GM19099 (cell line): ENCODE data around the gene SERPINH1.

ENCODE experiments used
- POLR2A ChIP-seq: IDR thresholded peaks from 3 replicates; pipeline ENCODE4 v1.6.1; 2011; ENCODE audit warnings: low read depth; ENCODE audit not compliant: insufficient read length; ENCODE audit errors: extremely low read depth

SERPINH1 gene

GRCh38 chr11:75541193-75542087 lies 20.6 kb upstream of the SERPINH1 start:
- TF ChIP-seq POLR2A = no peak

- TF ChIP-seq POLR2A = no peak
These were observed 20.0 kb upstream of the SERPINH1 start for GRCh38 chr11:75542088-75542438.

- no peak for TF ChIP-seq POLR2A
These were observed 18.2 kb upstream of the SERPINH1 start for GRCh38 chr11:75543806-75544205.

- TF ChIP-seq POLR2A = no peak
These were observed 14.9 kb upstream of the SERPINH1 start for GRCh38 chr11:75547177-75547576.

GRCh38 chr11:75547617-75548058 lies 14.4 kb upstream of the SERPINH1 start:
- TF ChIP-seq POLR2A = no peak

GRCh38 chr11:75548595-75549272 lies 13.3 kb upstream of the SERPINH1 start:
- no peak for TF ChIP-seq POLR2A

GRCh38 chr11:75549370-75549958 lies 12.6 kb upstream of the SERPINH1 start:
- TF ChIP-seq POLR2A = no peak

- TF ChIP-seq POLR2A = no peak
These were observed 8.9 kb upstream of the SERPINH1 start for GRCh38 chr11:75553182-75553581.

GRCh38 chr11:75553889-75554257 lies 8.2 kb upstream of the SERPINH1 start:
- TF ChIP-seq POLR2A = no peak

GRCh38 chr11:75554258-75555022 lies 7.6 kb upstream of the SERPINH1 start:
- no peak for TF ChIP-seq POLR2A

- TF ChIP-seq POLR2A = no peak
These were observed 6.8 kb upstream of the SERPINH1 start for GRCh38 chr11:75555079-75555811.

- no peak for TF ChIP-seq POLR2A
These were observed 5.8 kb upstream of the SERPINH1 start for GRCh38 chr11:75556275-75556674.

- no peak for TF ChIP-seq POLR2A
These were observed 4.2 kb upstream of the SERPINH1 start for GRCh38 chr11:75557666-75558494.
